Loucy (cell line): Measurements from ENCODE around the gene ROM1.

Experiments used
- H2AFZ ChIP-seq: fragments of 200-600 bp; sonication (generic); 2 replicates; pipeline ENCODE4 v1.6.0; 2016; ENCODE audit warnings: antibody characterized with exemption, mild to moderate bottlenecking, low read length, moderate library complexity
- H3F3A ChIP-seq: fragments of 200-600 bp; 2 replicates; pipeline ENCODE4 v1.6.0; 2016; ENCODE audit warnings: antibody characterized with exemption, low read depth, mild to moderate bottlenecking
- H3K27me3 ChIP-seq: fragments of 200-600 bp; sonication (generic); 2 replicates; pipeline ENCODE4 v1.6.1; 2014; ENCODE audit warnings: low read length, mild to moderate bottlenecking; ENCODE audit not compliant: insufficient read depth, poor library complexity, severe bottlenecking
- H3K36me3 ChIP-seq: fragments of 200-600 bp; sonication (generic); 2 replicates; pipeline ENCODE4 v1.6.1; 2016; ENCODE audit warnings: low read length; ENCODE audit not compliant: insufficient read depth
- H3K4me1 ChIP-seq: fragments of 200-600 bp; sonication (generic); 2 replicates; pipeline ENCODE4 v1.5.1; 2014; ENCODE audit warnings: low read length, mild to moderate bottlenecking; ENCODE audit not compliant: insufficient read depth, poor library complexity, severe bottlenecking
- H3K4me2 ChIP-seq: fragments of 200-600 bp; sonication (generic); 2 replicates; pipeline ENCODE4 v1.6.0; 2014; ENCODE audit warnings: antibody characterized with exemption, low read length, low read depth, mild to moderate bottlenecking; ENCODE audit not compliant: poor library complexity, severe bottlenecking
- H3K4me3 ChIP-seq: fragments of 200-600 bp; sonication (generic); 2 replicates; pipeline ENCODE4 v1.5.1; 2014; ENCODE audit warnings: low read length, mild to moderate bottlenecking, mixed read lengths; ENCODE audit not compliant: poor library complexity, severe bottlenecking
- H3K79me2 ChIP-seq: fragments of 200-600 bp; sonication (generic); 2 replicates; pipeline ENCODE4 v1.6.1; 2014; ENCODE audit warnings: low read length; ENCODE audit not compliant: insufficient read depth
- H3K9ac ChIP-seq: fragments of 200-600 bp; sonication (generic); 2 replicates; pipeline ENCODE4 v1.6.0; 2014; ENCODE audit warnings: mild to moderate bottlenecking, low read depth, low read length, moderate library complexity; ENCODE audit not compliant: poor library complexity, severe bottlenecking
- H3K9me2 ChIP-seq: fragments of 200-600 bp; sonication (generic); replicated peaks from 2 replicates; pipeline ENCODE4 v1.6.1; 2016; ENCODE audit warnings: low read depth, low read length, mixed read lengths
- H3K9me3 ChIP-seq: fragments of 200-600 bp; sonication (generic); 2 replicates; pipeline ENCODE4 v1.6.1; 2014; ENCODE audit warnings: mild to moderate bottlenecking, antibody characterized with exemption, low read length, low read depth; ENCODE audit not compliant: insufficient read depth
- H4K20me1 ChIP-seq: fragments of 200-600 bp; sonication (generic); 2 replicates; pipeline ENCODE4 v1.6.0; 2014; ENCODE audit warnings: antibody characterized with exemption, low read length, mild to moderate bottlenecking; ENCODE audit not compliant: insufficient read depth, poor library complexity, severe bottlenecking
- CTCF ChIP-seq: fragments of 200-600 bp; sonication (generic); conservative IDR thresholded peaks from 2 replicates; pipeline ENCODE4 v1.5.1; 2014; ENCODE audit warnings: mild to moderate bottlenecking, antibody characterized with exemption, low read length
- EZH2phosphoT487 ChIP-seq: fragments of 200-600 bp; IDR thresholded peaks from 2 replicates; pipeline ENCODE4 v1.6.1; 2018; ENCODE audit warnings: antibody characterized with exemption, mild to moderate bottlenecking, moderate library complexity, borderline replicate concordance

Gene ROM1

GRCh38 chr11:62612366-62613290 is at the start of gene ROM1, which contains the start of gene EML3:
Gene ROM1, plus strand, starts transcription at chr11:62613257. Its CDS starts 25 bp downstream, at chr11:62613282.
Gene EML3, minus strand, starts transcription at chr11:62612775. Its CDS starts 318 bp downstream, at chr11:62612457.
- H3K36me3 ChIP-seq: no peaks in the 10 kb centered on the region
- H2AFZ ChIP-seq: peak within 1 kb of the TSS; percentile 80
- H3F3A ChIP-seq: peaks cover 8% of the 10 kb centered on the region
- H3K4me3 ChIP-seq: peak within 1 kb of the TSS; percentile 90
- H3K9me3 ChIP-seq: no peaks in the 10 kb centered on the region
- TF ChIP-seq EZH2phosphoT487 (no peak), CTCF (peak; percentile 91)
- peaks cover 23% of the 10 kb centered on the region for H3K4me1 ChIP-seq
- H4K20me1 ChIP-seq: no peaks in the 10 kb centered on the region
- no peaks in the 10 kb centered on the region for H3K27me3 ChIP-seq
- H3K4me2 ChIP-seq: peak within 1 kb of the TSS; percentile 81
- H3K9me2 ChIP-seq: no peaks in the 10 kb centered on the region
- H3K79me2 ChIP-seq: peaks cover 14% of the 10 kb centered on the region; the same call in 1 of the 2 replicates
- peak within 1 kb of the TSS; percentile 80 for H3K9ac ChIP-seq

GRCh38 chr11:62565100-62565802 is 47.8 kb upstream of the ROM1 start:
- peak overlapping the region; percentile 58 for H3K4me2 ChIP-seq
- no peaks in the 10 kb centered on the region; the same call in 1 of the 2 replicates for H3F3A ChIP-seq
- no peaks in the 10 kb centered on the region for H3K27me3 ChIP-seq
- H3K4me3 ChIP-seq: no peak overlapping the region
- H3K36me3 ChIP-seq: peaks cover 79% of the 10 kb centered on the region; the same call in 1 of the 2 replicates
- H3K9ac ChIP-seq: peak overlapping the region; percentile 33
- no peak for TF ChIP-seq EZH2phosphoT487
- TF ChIP-seq CTCF: no peak
- no peaks in the 10 kb centered on the region for H3K9me3 ChIP-seq
- peaks cover 69% of the 10 kb centered on the region for H4K20me1 ChIP-seq
- no peaks in the 10 kb centered on the region for H3K9me2 ChIP-seq
- H2AFZ ChIP-seq: no peak overlapping the region
- H3K79me2 ChIP-seq: peaks cover 66% of the 10 kb centered on the region
- H3K4me1 ChIP-seq: peaks cover 35% of the 10 kb centered on the region

- Histone ChIP-seq H3K79me2 (peaks cover 75% of the 10 kb centered on the region), H3K9me3 (no peaks in the 10 kb centered on the region), H3K27me3 (no peaks in the 10 kb centered on the region), H4K20me1 (peaks cover 74% of the 10 kb centered on the region), H3F3A (no peaks in the 10 kb centered on the region; the same call in 1 of the 2 replicates), H3K4me2 (peak overlapping the region; percentile 58), H3K4me1 (peaks cover 42% of the 10 kb centered on the region), H2AFZ (no peak overlapping the region), H3K4me3 (peak overlapping the region; percentile 33), H3K9me2 (no peaks in the 10 kb centered on the region), H3K36me3 (peaks cover 80% of the 10 kb centered on the region; the same call in 1 of the 2 replicates), H3K9ac (peak overlapping the region; percentile 33)
- TF ChIP-seq EZH2phosphoT487 (no peak), CTCF (no peak)
Measured at GRCh38 chr11:62566247-62566646, 46.8 kb upstream of the ROM1 start.
